Measurements from ENCODE around the gene SESN1. TPM values are rescaled to one million over a fixed set of nuclear protein-coding genes. Genes with fewer than 3 reads are reported as not detected.

Gene SESN1
- polyA plus RNA-seq, 1 experiment, result 9.1 TPM

DNA sequence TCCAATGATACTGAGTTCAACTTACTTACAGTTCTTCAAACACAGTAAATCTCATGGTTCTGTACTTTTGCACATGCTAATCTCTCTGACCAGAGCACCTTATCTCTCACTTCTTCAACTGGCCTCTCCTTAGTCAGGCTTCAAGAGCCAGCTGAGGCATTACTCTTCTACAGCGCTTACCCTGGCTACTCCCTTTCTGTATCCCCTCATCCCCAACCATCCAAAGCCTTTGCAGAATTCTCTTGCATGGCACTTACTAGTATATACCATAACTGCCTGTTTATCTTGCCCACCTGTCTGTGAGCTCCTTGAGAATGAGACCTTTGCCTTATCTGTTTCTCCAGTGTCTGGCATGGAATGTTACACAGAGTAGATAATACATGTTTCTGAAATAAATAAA is 49.2 kb downstream of the SESN1 start:
- Histone ChIP-seq H3K4me3 (ENCODE audit: low read depth, low read length) (no peak overlapping the region), H3K27me3 (ENCODE audit: control insufficient read depth, insufficient read depth, low read length) (no peaks in the 10 kb centered on the region), H3K36me3 (ENCODE audit: control insufficient read depth, insufficient read depth, low read length) (no peaks in the 10 kb centered on the region)
- CTCF ChIA-PET, result interaction anchor here (1.3 kb wide), 1 partner anchor 11 kb away, joined by 3 read pairs; no protein-coding TSS in a partner anchor
- TF ChIP-seq, protein P1, sequence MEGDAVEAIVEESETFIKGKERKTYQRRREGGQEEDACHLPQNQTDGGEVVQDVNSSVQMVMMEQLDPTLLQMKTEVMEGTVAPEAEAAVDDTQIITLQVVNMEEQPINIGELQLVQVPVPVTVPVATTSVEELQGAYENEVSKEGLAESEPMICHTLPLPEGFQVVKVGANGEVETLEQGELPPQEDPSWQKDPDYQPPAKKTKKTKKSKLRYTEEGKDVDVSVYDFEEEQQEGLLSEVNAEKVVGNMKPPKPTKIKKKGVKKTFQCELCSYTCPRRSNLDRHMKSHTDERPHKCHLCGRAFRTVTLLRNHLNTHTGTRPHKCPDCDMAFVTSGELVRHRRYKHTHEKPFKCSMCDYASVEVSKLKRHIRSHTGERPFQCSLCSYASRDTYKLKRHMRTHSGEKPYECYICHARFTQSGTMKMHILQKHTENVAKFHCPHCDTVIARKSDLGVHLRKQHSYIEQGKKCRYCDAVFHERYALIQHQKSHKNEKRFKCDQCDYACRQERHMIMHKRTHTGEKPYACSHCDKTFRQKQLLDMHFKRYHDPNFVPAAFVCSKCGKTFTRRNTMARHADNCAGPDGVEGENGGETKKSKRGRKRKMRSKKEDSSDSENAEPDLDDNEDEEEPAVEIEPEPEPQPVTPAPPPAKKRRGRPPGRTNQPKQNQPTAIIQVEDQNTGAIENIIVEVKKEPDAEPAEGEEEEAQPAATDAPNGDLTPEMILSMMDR (IDR thresholded peaks at IDR 0.05; ENCODE audit: insufficient read depth, low read depth, low read length), result no peak
- POLR2A ChIA-PET, result no interaction called here
- DNase-seq (ENCODE audit: low read depth), result no peak

DNA sequence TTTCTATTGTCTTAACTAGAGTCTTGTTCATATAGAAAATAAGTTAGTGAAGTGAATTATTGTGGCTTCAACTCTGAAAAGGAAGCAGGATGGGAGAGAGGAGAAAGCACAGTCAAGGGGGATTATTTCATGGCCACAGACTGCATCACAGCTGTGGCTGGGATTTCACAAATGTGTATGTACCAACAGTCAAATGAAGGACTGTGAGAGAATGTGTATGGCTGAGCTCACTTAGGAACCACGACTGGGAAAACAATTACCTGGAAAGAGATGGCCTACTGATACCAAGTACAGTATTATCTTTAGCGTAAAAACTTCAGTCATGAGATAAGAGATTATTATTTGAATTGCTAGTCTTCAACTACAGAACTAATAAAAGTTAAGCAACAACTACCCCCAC is 54.9 kb downstream of the SESN1 start:
- ChIA-PET CTCF (interaction anchor here (1.0 kb wide), 1 partner anchor 11 kb away, joined by 4 read pairs; no protein-coding TSS in a partner anchor), POLR2A (no interaction called here)
- Histone ChIP-seq H3K4me3 (ENCODE audit: low read depth, low read length) (no peak overlapping the region), H3K36me3 (ENCODE audit: control insufficient read depth, insufficient read depth, low read length) (no peaks in the 10 kb centered on the region), H3K27me3 (ENCODE audit: control insufficient read depth, insufficient read depth, low read length) (no peaks in the 10 kb centered on the region)
- TF ChIP-seq, protein P1 (IDR thresholded peaks at IDR 0.05; ENCODE audit: insufficient read depth, low read depth, low read length), result no peak
- no peak for DNase-seq (ENCODE audit: low read depth)

DNA sequence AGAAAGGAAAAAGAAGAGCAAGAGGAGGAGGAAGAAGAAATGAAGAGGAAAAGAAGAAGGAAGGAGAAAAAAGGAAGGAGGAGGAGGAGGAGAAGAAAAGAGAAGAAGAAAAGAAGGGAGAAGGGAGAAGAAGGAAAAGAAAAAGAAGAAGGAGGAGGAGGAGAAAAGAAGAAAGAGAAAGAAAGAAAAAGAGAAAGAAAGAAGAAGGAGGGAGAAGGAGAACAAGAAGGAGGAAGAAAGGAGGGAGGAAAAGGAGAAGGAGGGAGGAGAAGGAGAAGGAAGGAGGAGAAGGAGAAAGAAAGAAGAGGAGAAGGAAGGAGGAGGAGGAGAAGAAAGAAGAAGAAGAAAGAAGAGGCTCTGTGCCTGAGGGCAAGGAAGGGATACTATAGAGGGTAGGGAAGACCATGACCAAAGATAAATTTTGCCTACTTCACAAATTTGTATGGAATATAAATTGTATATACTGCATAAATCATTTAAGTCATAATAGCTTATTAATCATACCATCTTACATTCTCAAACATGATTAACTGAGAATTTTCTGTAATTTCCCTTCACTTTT is 55.7 kb downstream of the SESN1 start:
- POLR2A ChIA-PET, result no interaction called here
- no peak for DNase-seq (ENCODE audit: low read depth)
- CTCF ChIA-PET, result interaction anchor here (0.7 kb wide), 1 partner anchor 725 kb away, joined by 3 read pairs; no protein-coding TSS in a partner anchor
- TF ChIP-seq, protein P1 (IDR thresholded peaks at IDR 0.05; ENCODE audit: insufficient read depth, low read depth, low read length), result no peak
- no peaks in the 10 kb centered on the region for H3K36me3 ChIP-seq (ENCODE audit: control insufficient read depth, insufficient read depth, low read length)
- H3K4me3 ChIP-seq (ENCODE audit: low read depth, low read length), result no peak overlapping the region
- H3K27me3 ChIP-seq (ENCODE audit: control insufficient read depth, insufficient read depth, low read length), result no peaks in the 10 kb centered on the region

DNA sequence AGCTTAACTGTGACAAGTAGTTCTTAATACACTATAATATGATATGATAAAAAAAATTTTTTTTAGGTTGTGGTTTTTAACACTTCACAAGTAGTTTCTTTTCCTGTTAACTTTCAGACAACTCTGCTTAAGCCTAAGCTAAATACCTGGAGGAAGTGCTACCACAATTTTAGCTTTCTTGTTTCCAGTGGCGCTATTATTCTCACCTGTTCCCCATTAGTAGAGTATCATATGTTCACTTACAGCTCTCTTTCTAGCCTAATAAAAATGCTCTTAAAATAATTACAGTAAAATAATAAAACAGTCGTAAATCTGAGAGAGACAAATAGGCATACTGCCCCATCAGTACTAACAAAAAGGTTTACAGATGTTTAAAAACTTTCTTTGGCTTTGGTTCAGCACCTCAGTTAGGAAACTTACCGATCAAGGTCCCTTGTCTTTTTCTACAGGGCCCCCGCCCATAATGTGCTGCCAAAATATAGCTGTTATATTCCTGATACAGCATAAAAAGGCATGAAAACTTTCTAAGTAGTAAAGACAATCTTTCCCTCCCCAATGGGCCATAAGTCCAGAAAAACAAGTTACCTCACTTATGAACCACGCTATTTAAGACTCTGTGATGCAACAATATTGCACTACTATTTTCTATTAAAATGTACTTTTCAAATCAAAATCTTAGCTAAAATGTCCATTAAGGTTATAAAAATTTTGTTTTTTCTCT is 57.9 kb downstream of the SESN1 start:
- no peaks in the 10 kb centered on the region for H3K27me3 ChIP-seq (ENCODE audit: control insufficient read depth, insufficient read depth, low read length)

DNA sequence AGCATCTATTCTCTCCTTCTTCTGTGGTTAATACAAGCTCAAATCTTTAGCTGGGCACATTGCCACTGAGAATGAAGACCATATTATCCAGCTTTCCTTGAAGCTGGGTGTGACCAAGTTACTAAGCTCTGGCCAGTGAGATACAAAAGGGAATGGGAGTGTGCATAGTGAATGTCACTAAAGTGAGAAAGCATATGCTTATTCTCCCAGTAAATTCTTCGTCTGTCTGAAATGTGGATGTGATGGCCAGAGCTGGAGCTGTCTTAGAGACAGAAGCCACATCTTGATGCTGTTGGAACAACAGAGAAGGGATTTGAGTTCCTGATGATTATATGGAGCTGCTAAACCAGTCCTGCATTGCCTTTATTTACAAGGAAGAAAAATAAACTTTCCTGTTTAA is 60.1 kb downstream of the SESN1 start:
- DNase-seq (ENCODE audit: low read depth), result no peak
- TF ChIP-seq, protein P1 (IDR thresholded peaks at IDR 0.05; ENCODE audit: insufficient read depth, low read depth, low read length), result no peak
- Histone ChIP-seq H3K36me3 (ENCODE audit: control insufficient read depth, insufficient read depth, low read length) (no peaks in the 10 kb centered on the region), H3K4me3 (ENCODE audit: low read depth, low read length) (no peak overlapping the region), H3K27me3 (ENCODE audit: control insufficient read depth, insufficient read depth, low read length) (no peaks in the 10 kb centered on the region)
- ChIA-PET POLR2A (no interaction called here), CTCF (interaction anchor here (1.6 kb wide), 1 partner anchor 11 kb away, joined by 3 read pairs; no protein-coding TSS in a partner anchor)

More for the DNA sequence above, 57.9 kb downstream of the SESN1 start:
- H3K4me3 ChIP-seq (ENCODE audit: low read depth, low read length), result no peak overlapping the region
- no peaks in the 10 kb centered on the region for H3K36me3 ChIP-seq (ENCODE audit: control insufficient read depth, insufficient read depth, low read length)
- TF ChIP-seq, protein P1 (IDR thresholded peaks at IDR 0.05; ENCODE audit: insufficient read depth, low read depth, low read length), result no peak
- no peak for DNase-seq (ENCODE audit: low read depth)
- ChIA-PET CTCF (interaction anchor here (0.6 to 1.7 kb wide), 6 partner anchors 13 to 900 kb away, joined by 3 to 5 read pairs (median 3); partner anchors contain the start of gene CEP57L1), POLR2A (no interaction called here)
